Bronchial epithelial cell (primary cell): ENCODE data around the gene SGCD. TPM values are rescaled to one million over a fixed set of nuclear protein-coding genes. Genes with fewer than 3 reads are reported as not detected.

ENCODE experiments used
- DNase-seq: peaks from one replicate; pipeline ENCODE4 v3.0.0-alpha.2; 2010; ENCODE audit warnings: low read depth
- FAIRE-seq: peaks from 2 replicates; lab custom pipeline; 2011; peaks lifted over from hg19 to GRCh38; lab: Jason Lieb, UNC
- H3K27me3 ChIP-seq: 2 replicates; pipeline ENCODE4 v1.5.1; 2011; ENCODE audit warnings: low read length; ENCODE audit not compliant: control insufficient read depth, insufficient read depth
- H3K36me3 ChIP-seq: 2 replicates; pipeline ENCODE4 v1.5.1; 2011; ENCODE audit warnings: low read length; ENCODE audit not compliant: control insufficient read depth, insufficient read depth
- H3K4me3 ChIP-seq: 2 replicates; pipeline ENCODE4 v1.5.1; 2011; ENCODE audit warnings: mild to moderate bottlenecking, low read depth, low read length, control low read depth
- total RNA-seq: library from RNA; depleted of rRNA; stranded (reverse); fragments of >200 nt; gene quantifications from 2 replicates; pipeline ENCODE4 v1.2.1, GENCODE V29; 2014
- TF ChIP-seq, protein P1 (sequence below): IDR thresholded peaks from 2 replicates; pipeline ENCODE4 v1.5.1; 2011; ENCODE audit warnings: mild to moderate bottlenecking, moderate library complexity, low read length, control low read depth, inconsistent platforms; ENCODE audit not compliant: insufficient read depth, severe bottlenecking

The SGCD gene
- total RNA-seq, 1 donor from 2014 or later, result under 0.01 TPM

DNA sequence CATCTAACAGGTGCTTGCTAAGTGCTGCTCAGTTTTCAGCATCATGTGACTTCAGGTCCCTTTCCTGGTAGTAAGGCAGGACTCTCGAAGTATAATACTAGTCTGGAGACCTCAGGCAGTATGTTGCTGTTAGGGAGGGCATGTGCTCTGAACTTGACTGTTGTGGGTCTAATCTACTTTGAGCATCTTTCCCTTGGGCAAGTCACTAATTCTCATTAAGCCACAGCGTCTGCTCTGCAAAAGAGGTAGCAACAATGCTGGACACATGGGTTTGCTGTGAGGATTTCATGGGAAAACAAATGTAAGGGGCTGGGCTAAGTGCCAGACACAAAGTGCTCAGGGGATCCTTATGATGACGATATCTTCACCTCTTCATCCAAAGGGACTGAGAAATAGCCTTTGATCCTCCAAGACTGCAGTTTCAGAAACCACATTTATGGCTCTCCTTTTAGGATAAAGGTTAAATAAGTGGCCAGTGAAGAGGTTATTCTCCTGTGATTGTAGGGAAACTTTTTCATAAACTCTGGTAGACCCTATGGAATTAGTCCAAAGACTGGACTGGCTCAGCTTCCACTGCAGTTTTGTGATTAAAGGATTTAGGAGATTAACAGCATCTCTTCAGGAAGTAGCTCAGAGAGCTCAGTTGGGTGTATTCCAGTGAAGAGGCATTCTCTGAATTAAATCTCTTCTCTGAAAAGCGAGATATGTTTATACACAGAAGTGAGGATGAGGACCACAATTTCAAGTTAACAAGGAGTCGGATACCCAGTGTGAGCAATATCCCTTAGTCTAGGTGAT lies 216.6 kb downstream of the SGCD start:
- FAIRE-seq, result no peak
- DNase-seq, result no peak
- H3K4me3 ChIP-seq, result no peak overlapping the region
- TF ChIP-seq, protein P1, sequence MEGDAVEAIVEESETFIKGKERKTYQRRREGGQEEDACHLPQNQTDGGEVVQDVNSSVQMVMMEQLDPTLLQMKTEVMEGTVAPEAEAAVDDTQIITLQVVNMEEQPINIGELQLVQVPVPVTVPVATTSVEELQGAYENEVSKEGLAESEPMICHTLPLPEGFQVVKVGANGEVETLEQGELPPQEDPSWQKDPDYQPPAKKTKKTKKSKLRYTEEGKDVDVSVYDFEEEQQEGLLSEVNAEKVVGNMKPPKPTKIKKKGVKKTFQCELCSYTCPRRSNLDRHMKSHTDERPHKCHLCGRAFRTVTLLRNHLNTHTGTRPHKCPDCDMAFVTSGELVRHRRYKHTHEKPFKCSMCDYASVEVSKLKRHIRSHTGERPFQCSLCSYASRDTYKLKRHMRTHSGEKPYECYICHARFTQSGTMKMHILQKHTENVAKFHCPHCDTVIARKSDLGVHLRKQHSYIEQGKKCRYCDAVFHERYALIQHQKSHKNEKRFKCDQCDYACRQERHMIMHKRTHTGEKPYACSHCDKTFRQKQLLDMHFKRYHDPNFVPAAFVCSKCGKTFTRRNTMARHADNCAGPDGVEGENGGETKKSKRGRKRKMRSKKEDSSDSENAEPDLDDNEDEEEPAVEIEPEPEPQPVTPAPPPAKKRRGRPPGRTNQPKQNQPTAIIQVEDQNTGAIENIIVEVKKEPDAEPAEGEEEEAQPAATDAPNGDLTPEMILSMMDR, result no peak
- H3K27me3 ChIP-seq, result no peaks in the 10 kb centered on the region
- no peaks in the 10 kb centered on the region for H3K36me3 ChIP-seq

DNA sequence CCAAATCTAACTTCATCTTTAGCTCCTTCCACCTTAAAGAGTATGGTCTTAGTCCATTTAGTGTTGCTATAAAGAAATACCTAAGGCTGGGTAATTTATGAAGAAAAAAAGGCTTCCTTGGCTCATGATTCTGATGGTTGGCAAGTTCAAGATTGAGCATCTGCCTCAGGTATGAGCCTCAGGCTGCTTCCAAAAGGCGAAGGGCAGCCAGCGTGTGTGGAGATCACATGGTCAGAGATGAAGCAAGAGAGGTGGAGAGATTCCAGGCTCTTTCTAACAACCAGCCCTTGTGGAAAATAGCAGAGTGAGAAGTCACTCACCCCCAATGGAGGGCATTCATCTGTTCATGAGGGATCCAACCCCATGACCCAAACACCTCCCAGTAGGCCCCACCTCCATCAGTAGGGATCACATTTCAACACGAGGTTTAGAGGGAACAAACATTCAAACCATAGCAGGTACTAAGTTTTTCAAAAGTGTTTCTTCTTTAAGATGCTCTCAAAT lies 225.9 kb downstream of the SGCD start:
- TF ChIP-seq, protein P1, result no peak
- FAIRE-seq, result no peak
- H3K4me3 ChIP-seq, result no peak overlapping the region
- no peaks in the 10 kb centered on the region for H3K27me3 ChIP-seq
- DNase-seq, result no peak
- H3K36me3 ChIP-seq, result no peaks in the 10 kb centered on the region

DNA sequence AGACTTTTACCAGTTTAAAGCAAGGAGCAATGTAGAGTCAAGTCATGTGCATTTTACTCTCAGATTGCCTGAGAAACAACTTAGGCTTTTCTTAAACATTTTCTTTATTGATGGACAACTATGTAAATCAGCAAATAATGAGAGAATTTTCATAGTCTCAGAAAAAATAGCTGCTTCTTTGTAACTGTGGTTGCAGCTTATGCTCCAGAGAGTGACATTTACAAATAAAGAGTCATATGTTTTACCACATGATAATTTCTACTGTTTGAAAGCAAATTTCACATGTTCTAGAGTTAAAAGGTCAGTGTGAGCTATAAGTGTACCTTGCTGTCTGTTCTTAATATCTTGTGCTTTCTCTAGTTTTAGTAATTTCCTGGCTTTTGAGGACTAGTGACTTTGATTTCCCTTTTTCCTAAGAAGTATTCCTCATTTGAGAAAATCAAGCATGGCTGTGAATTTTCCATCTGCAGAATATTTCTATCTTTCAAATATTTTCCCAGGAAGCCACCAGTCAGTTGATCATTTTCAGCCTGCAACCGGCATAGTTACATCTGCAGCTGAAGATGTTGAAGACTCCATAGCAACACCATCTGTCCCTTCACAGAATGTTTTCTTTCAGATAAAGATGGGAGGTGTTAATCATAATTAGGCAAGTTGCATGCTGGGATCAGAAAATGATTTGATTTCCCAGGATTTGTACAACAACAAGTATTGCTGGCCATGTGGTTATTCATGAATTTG lies 229.9 kb downstream of the SGCD start:
- TF ChIP-seq, protein P1, result no peak
- H3K36me3 ChIP-seq, result no peaks in the 10 kb centered on the region
- no peak overlapping the region for H3K4me3 ChIP-seq
- no peak for FAIRE-seq
- no peak for DNase-seq
- no peaks in the 10 kb centered on the region for H3K27me3 ChIP-seq

DNA sequence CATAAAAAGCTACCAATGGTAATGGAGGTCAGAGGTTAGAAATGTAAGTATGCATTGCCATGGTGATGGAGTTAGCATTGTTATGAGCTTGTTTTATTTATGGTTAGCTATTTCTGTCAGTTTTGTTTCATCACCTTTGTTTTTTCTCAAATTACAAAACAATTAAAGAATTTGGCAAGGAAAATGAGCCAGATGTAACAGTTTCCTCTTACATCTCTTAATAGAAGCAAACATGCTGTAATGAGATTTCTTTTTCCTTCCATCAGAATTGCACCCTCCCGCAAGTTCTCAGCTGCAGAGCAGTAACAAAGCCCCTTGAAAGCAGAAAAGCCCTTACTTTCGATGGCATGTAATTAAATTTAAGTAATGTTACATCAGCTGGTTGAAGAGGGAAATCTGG lies 233.0 kb downstream of the SGCD start:
- H3K27me3 ChIP-seq, result no peaks in the 10 kb centered on the region
- TF ChIP-seq, protein P1, result no peak
- no peaks in the 10 kb centered on the region for H3K36me3 ChIP-seq
- no peak overlapping the region for H3K4me3 ChIP-seq
- DNase-seq (no peak), FAIRE-seq (no peak)

DNA sequence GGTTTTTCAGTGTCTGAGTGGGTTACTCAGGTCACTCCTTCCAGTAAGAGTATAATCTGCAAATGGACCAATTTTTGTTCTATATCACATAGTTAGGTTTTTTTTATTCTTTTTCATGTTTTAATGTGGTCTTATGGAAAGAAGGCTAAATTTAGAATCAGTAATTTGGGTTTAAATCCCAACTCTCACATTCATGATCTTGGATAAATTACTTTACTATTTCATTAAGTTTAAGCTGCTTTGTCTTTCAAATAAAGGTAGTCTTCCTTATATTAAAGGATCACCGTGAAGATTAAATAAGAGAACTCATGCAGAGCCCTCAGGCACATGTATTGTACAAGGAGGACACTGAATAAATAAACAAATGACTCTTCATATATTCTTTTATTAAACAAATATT lies 234.7 kb downstream of the SGCD start:
- Histone ChIP-seq H3K4me3 (no peak overlapping the region), H3K27me3 (no peaks in the 10 kb centered on the region), H3K36me3 (no peaks in the 10 kb centered on the region)
- FAIRE-seq (no peak), DNase-seq (no peak)
- TF ChIP-seq, protein P1, result no peak
